GM13977 (cell line): Measurements from ENCODE around the gene ADK.

ENCODE experiments used
- DNase-seq: peaks from one replicate; pipeline ENCODE4 v3.0.0; 2012; ENCODE audit warnings: low spot score
- in situ Hi-C: fragments of 300-500 bp; cut with MboI; formaldehyde crosslinking; loops from one replicate; pipeline ENCODE4 v1.12.0; 2022; ENCODE audit warnings: low sequenced_read_pairs, low pct_unique_long_range_greater_than_20kb, mixed read lengths, inconsistent platforms; ENCODE audit not compliant: unreplicated experiment
- TF ChIP-seq, protein P1 (sequence below): IDR thresholded peaks from 2 replicates; pipeline ENCODE4 v1.5.1; 2012; ENCODE audit warnings: mild to moderate bottlenecking, control low read depth; ENCODE audit not compliant: insufficient read depth; ENCODE audit errors: extremely low read depth, missing control alignments

Gene ADK

DNA sequence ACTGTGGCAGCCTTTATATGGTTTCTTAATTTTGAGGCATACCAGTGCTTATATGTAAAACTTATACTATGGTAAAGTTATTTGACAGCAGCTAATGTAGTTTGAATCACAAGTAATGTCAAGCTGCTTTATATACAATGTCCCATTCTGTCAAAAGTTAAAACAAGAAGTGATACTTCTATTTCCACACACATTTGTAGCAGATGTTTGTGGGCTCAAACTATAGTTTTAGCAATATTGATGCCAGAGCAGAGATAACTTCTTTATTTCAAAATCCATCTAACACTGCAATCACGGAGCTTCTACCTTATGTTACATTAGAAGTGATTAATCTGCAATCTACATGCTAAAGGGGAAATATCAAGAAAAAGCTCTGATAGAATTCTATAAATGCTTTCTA lies 149.6 kb downstream of the ADK start:
- TF ChIP-seq, protein P1, sequence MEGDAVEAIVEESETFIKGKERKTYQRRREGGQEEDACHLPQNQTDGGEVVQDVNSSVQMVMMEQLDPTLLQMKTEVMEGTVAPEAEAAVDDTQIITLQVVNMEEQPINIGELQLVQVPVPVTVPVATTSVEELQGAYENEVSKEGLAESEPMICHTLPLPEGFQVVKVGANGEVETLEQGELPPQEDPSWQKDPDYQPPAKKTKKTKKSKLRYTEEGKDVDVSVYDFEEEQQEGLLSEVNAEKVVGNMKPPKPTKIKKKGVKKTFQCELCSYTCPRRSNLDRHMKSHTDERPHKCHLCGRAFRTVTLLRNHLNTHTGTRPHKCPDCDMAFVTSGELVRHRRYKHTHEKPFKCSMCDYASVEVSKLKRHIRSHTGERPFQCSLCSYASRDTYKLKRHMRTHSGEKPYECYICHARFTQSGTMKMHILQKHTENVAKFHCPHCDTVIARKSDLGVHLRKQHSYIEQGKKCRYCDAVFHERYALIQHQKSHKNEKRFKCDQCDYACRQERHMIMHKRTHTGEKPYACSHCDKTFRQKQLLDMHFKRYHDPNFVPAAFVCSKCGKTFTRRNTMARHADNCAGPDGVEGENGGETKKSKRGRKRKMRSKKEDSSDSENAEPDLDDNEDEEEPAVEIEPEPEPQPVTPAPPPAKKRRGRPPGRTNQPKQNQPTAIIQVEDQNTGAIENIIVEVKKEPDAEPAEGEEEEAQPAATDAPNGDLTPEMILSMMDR: no peak
- no peak for DNase-seq
- in situ Hi-C loops: no loop called here

DNA sequence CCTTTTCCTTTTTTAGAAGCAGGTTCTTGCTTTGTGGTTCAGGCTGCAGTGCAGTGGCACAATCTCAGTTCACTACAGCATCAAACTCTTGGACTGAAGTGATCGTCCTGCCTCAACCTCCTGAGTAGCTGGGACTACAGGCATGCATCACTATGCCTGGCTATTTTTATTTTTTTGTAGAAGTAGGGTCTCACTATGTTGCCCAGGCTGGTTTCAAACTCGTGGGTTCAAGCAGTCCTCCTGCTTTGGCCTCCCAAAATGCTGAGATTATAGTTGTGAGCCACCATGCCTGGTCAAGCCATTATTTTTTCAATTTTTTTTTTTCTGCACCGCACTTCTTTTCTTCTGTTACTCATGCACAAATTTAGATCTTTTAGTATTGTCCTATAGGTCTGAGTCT lies 154.7 kb downstream of the ADK start:
- DNase-seq: no peak
- in situ Hi-C loops: no loop called here
- TF ChIP-seq, protein P1: no peak

DNA sequence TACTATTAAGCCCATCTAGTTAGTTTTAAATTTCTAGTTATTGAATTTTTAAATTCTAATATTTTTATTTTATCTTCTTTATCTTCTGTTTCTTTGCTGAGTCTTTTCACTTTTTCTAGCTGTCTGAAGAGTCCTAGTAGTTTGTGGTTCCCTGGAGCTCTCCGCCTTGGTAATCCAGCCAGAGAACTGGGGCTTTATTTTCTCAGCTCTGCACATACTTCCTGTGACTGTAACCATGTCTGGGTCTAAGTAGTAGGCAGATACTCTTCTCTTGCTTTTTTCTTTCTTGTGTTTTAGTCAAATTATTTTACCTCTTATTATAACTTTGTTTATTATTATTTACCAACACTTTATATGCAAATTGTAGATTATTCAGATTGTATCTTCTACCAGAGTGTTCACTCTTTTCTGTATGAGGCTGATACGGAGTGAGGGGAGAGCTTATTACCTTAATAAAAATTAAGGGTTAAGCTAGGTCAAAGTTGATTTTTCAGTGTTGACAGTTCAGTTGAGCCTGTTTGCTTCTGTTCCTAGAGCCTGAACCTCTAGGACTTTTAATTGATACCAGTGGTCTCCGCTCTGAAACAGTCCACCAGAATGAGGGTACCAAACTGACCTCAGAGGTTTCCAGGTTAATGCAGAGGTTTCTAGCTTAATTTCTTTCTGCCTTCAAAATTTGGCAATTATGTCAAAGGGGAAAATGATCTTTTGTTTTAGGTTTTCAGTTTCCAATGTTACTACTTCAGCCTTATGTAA lies 155.4 kb downstream of the ADK start:
- TF ChIP-seq, protein P1: no peak
- DNase-seq: no peak
- in situ Hi-C loops: no loop called here

DNA sequence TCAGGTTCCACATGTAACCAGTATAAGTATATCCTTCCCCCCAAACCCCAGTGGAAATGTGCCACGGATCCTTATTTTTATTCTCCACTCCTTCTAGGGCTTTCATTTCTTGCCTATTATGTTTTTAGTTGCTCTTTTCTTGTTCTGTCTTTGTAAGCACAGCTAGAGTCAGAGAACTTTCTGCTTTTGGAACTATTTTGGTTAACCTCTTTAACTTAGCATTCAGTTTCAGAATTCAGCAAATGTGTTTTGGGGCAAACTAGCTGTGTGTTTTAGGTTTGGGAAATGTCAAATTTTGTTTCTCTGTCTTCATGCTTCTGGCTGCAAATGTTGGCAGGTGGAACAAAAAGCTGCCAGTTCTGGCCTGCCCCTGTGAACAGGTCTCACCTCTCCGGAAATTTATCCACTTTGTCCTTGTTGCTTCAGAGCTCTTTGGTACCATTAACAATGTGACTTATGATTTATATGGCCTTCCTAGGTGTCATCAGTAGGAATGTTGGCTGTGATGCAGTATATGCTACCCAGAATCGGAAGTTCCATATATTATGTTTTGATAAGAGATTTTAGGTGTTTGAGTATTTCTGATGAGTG lies 156.1 kb downstream of the ADK start:
- TF ChIP-seq, protein P1: no peak
- no peak for DNase-seq
- in situ Hi-C loops: no loop called here

DNA sequence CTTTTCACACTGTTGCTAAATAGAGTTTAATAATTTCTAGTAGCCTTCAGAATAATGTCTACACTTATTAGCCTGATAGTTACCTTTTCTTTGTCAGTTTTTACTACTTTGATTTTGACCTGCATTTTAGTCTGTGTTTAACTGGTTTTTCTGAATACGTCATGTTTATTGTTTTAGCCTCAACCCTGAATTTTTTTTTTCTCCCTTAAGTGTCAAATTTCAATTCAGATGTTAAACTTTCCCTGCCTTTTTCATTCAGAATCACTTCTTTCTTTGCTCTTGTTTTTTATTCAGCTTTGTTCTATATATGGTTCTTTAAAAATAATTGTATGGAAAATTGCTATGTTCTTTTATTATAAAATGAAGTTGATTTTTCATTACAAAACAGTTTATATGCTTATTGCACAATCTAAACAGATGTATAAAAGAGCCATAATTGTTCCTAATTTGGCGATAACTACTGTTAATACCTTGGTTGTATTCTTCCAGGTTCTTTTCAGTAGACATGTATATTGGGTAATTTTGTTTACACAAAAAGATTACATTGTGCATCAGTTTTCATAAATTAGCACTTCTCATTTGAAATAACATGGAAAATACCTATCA lies 159.7 kb downstream of the ADK start:
- TF ChIP-seq, protein P1: no peak
- DNase-seq: no peak
- in situ Hi-C loops: no loop called here

DNA sequence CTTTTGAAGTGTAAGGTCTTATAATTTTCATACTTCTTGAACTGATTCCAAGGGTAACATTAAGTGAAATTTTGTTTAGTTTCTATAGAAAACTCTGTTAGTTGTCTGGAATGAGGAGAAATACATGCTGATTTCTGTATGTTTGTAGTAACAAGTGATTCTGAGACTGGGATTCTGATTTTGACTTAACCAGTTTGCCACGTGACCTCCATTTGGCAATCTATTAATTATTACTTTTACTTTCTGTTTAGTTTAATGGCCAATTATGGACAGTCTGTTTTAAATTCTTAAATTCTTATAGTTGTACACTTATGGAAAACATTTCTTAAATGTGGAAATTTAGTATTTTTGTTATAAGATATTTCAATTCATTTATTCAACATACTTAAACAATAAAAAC lies 163.1 kb downstream of the ADK start:
- TF ChIP-seq, protein P1: no peak
- DNase-seq: no peak
- in situ Hi-C loops: no loop called here
